Activated CD8-positive, alpha-beta memory T cell treated with anti-CD3 and anti-CD28 coated beads for 24 hours (primary cell): ENCODE measurements around the gene CARMIL1.

ENCODE experiments used
- DNase-seq: peaks from one replicate; pipeline ENCODE4 v3.0.0-alpha.2; 2020

The CARMIL1 gene

GRCh38 chr6:25630508-25631278, 351.5 kb downstream of the CARMIL1 start:
- no peak for DNase-seq

- DNase-seq = no peak
Observed at GRCh38 chr6:25635886-25636317, 356.7 kb downstream of the CARMIL1 start.

GRCh38 chr6:25637211-25637610, 358.0 kb downstream of the CARMIL1 start:
- no peak for DNase-seq

- DNase-seq = no peak
Observed at GRCh38 chr6:25637960-25638434, 358.8 kb downstream of the CARMIL1 start.

GRCh38 chr6:25639653-25640052, 360.5 kb downstream of the CARMIL1 start:
- no peak for DNase-seq

GRCh38 chr6:25640446-25640845, 361.3 kb downstream of the CARMIL1 start:
- no peak for DNase-seq

GRCh38 chr6:25640891-25641290, 361.7 kb downstream of the CARMIL1 start:
- DNase-seq = no peak

GRCh38 chr6:25641377-25641776, 362.2 kb downstream of the CARMIL1 start:
- no peak for DNase-seq

GRCh38 chr6:25641940-25642666, 362.9 kb downstream of the CARMIL1 start:
- no peak for DNase-seq

- no peak for DNase-seq
Observed at GRCh38 chr6:25642667-25643328, 363.6 kb downstream of the CARMIL1 start.

- no peak for DNase-seq
Observed at GRCh38 chr6:25645916-25646315, 366.7 kb downstream of the CARMIL1 start.

- no peak for DNase-seq
Observed at GRCh38 chr6:25649611-25650010, 370.4 kb downstream of the CARMIL1 start.

GRCh38 chr6:25652007-25652515, 372.9 kb downstream of the CARMIL1 start, which contains the start of gene SCGN:
TSS of gene SCGN (plus strand) at chr6:25652215. CDS start at chr6:25652404, 189 bp downstream.
- peak; percentile 73 for DNase-seq

GRCh38 chr6:25655723-25656122, 376.5 kb downstream of the CARMIL1 start:
- no peak for DNase-seq

- DNase-seq = no peak
Observed at GRCh38 chr6:25659633-25660368, 380.6 kb downstream of the CARMIL1 start.

- DNase-seq = no peak
Observed at GRCh38 chr6:25660512-25660911, 381.3 kb downstream of the CARMIL1 start.

GRCh38 chr6:25661129-25661779, 382.1 kb downstream of the CARMIL1 start:
- no peak for DNase-seq

- no peak for DNase-seq
Observed at GRCh38 chr6:25665455-25665854, 386.3 kb downstream of the CARMIL1 start.

- no peak for DNase-seq
Observed at GRCh38 chr6:25669413-25669812, 390.2 kb downstream of the CARMIL1 start.
